Measurements from ENCODE around the gene DEFB131B.
"Not testable (repeated sequence)": the region's sequence is repeated elsewhere in the genome, so short reads cannot be mapped to it uniquely, and the experiment has no call there.

The DEFB131B gene

GRCh38 chr11:71908218-71908617 is 30.0 kb downstream of the DEFB131B start:
- FAIRE-seq (no peak), DNase-seq (ENCODE audit: extremely low spot score, insufficient read length, low read depth) (no peak)

- FAIRE-seq; DNase-seq (ENCODE audit: extremely low spot score, insufficient read length, low read depth): not testable (repeated sequence)
Measured at GRCh38 chr11:71910775-71911174, 32.5 kb downstream of the DEFB131B start.

- not testable (repeated sequence) for DNase-seq (ENCODE audit: extremely low spot score, insufficient read length, low read depth); FAIRE-seq
Measured at GRCh38 chr11:71911321-71911985, 33.2 kb downstream of the DEFB131B start.

- FAIRE-seq; DNase-seq (ENCODE audit: extremely low spot score, insufficient read length, low read depth): not testable (repeated sequence)
Measured at GRCh38 chr11:71911986-71912340, 33.7 kb downstream of the DEFB131B start.

GRCh38 chr11:71913756-71914526 is 35.7 kb downstream of the DEFB131B start:
- FAIRE-seq: no peak
- DNase-seq (ENCODE audit: extremely low spot score, insufficient read length, low read depth): no peak

GRCh38 chr11:71914617-71915189 is 36.5 kb downstream of the DEFB131B start:
- FAIRE-seq: no peak
- DNase-seq (ENCODE audit: extremely low spot score, insufficient read length, low read depth): no peak

- DNase-seq (ENCODE audit: extremely low spot score, insufficient read length, low read depth) (no peak), FAIRE-seq (no peak)
Measured at GRCh38 chr11:71917646-71918140, 39.4 kb downstream of the DEFB131B start.

- FAIRE-seq: peak; percentile 62
Measured at GRCh38 chr11:71927820-71928736, 49.8 kb downstream of the DEFB131B start, which contains the start of gene XNDC1N. Gene XNDC1N, minus strand, starts transcription at chr11:71928594. Its CDS starts 5,241 bp downstream, at chr11:71923353.

GRCh38 chr11:71928737-71929443 is 50.6 kb downstream of the DEFB131B start, which contains the start of gene RNF121:
Gene RNF121, plus strand, starts transcription at chr11:71929046. Its CDS starts 16 bp downstream, at chr11:71929062.
- peak; percentile 93 for FAIRE-seq
- DNase-seq (ENCODE audit: extremely low spot score, insufficient read length, low read depth): peak; percentile 84

More at GRCh38 chr11:71927820-71928736, 49.8 kb downstream of the DEFB131B start, which contains the start of gene XNDC1N:
- peak; percentile 60 for DNase-seq (ENCODE audit: extremely low spot score, insufficient read length, low read depth)

GRCh38 chr11:71929491-71929890 is 51.2 kb downstream of the DEFB131B start:
- DNase-seq (ENCODE audit: extremely low spot score, insufficient read length, low read depth) (no peak), FAIRE-seq (no peak)

GRCh38 chr11:71930556-71931244 is 52.4 kb downstream of the DEFB131B start:
- DNase-seq (ENCODE audit: extremely low spot score, insufficient read length, low read depth): no peak
- no peak for FAIRE-seq

- peak; percentile 18 for FAIRE-seq
- DNase-seq (ENCODE audit: extremely low spot score, insufficient read length, low read depth): no peak
Measured at GRCh38 chr11:71931245-71931602, 53.0 kb downstream of the DEFB131B start.

- DNase-seq (ENCODE audit: extremely low spot score, insufficient read length, low read depth) (no peak), FAIRE-seq (no peak)
Measured at GRCh38 chr11:71933141-71933933, 55.1 kb downstream of the DEFB131B start.

All from GM18507 (cell line).